ENCODE data around the gene ARHGAP24.

- TF ChIP-seq POLR2AphosphoS5 (IDR thresholded peaks at IDR 0.05; ENCODE audit: low read depth, low read length), result no peak
- no peak for TF ChIP-seq FOXP2 (optimal IDR thresholded peaks at IDR 0.05; ENCODE audit: borderline replicate concordance, extremely low read depth, extremely low read length, insufficient read depth)
- TF ChIP-seq REST (IDR thresholded peaks at IDR 0.05; ENCODE audit: insufficient read depth in 1 of 2, low read depth in 2 of 2, low read length in 2 of 2), result no peak
- no peak for TF ChIP-seq SIN3A (IDR thresholded peaks at IDR 0.05; ENCODE audit: borderline replicate concordance, insufficient read depth, low read length)
- no peak for TF ChIP-seq TAF1 (IDR thresholded peaks at IDR 0.05; ENCODE audit: borderline replicate concordance, insufficient read depth, low read length)
Measured at GRCh38 chr4:85913931-85914694, 439.2 kb downstream of the ARHGAP24 start.
